Natural killer cell treated with Interleukin-12 subunit alpha and Interleukin-12 subunit beta and Interleukin-15 and Interleukin-18, amount 100 ng/mL, for 72 hours (primary cell): Measurements from ENCODE around the gene HSPA6. TPM values are rescaled to one million over a fixed set of nuclear protein-coding genes. Genes with fewer than 3 reads are reported as not detected.
"Not testable (repeated sequence)": the region's sequence is repeated elsewhere in the genome, so short reads cannot be mapped to it uniquely, and the experiment has no call there.

Experiments
- ATAC-seq, 2 donors: fragments of 150-1000 bp; cut with Tn5 transposase in 1 of 2; sonication (Bioruptor Pico), chemical (Tn5 transposase) in 1 of 2; 2 replicates each; pipeline ENCODE4 v1.10.0; 2021
- DNase-seq: peaks from one replicate; pipeline ENCODE4 v3.0.0; 2022; ENCODE audit warnings: low spot score
- H3K27ac Mint-ChIP-seq, 2 donors: 1 replicate in 1 of 2; 2 replicates in 1 of 2; pipeline ENCODE4 v1.8.0; 2022; ENCODE audit warnings: mixed read lengths in 2 of 2, mild to moderate bottlenecking in 1 of 2, moderate library complexity in 1 of 2
- H3K27me3 Mint-ChIP-seq, 2 donors: 1 replicate in 1 of 2; 2 replicates in 1 of 2; pipeline ENCODE4 v1.8.0; 2022; ENCODE audit warnings: mixed read lengths in 2 of 2
- H3K36me3 Mint-ChIP-seq: one replicate; pipeline ENCODE4 v1.8.0; 2022; ENCODE audit warnings: mixed read lengths
- H3K4me1 Mint-ChIP-seq, 2 donors: 1 replicate in 1 of 2; 2 replicates in 1 of 2; pipeline ENCODE4 v1.8.0; 2022; ENCODE audit warnings: low read depth in 2 of 2, mixed read lengths in 2 of 2, mild to moderate bottlenecking in 1 of 2
- H3K4me3 Mint-ChIP-seq: one replicate; pipeline ENCODE4 v1.8.0; 2022; ENCODE audit warnings: mixed read lengths
- H3K9me3 Mint-ChIP-seq: 2 replicates; pipeline ENCODE4 v1.8.0; 2022; ENCODE audit warnings: mixed read lengths
- total RNA-seq, 2 donors: library from RNA; stranded (reverse); gene quantifications; one replicate each; pipeline ENCODE4 v1.2.3, GENCODE V29; 2022

The HSPA6 gene
- total RNA-seq, 2 donors from 2014 or later, result 3.3 to 5.9 TPM

- not testable (repeated sequence) for DNase-seq
Measured at GRCh38 chr1:161512636-161513447, 11.5 kb upstream of the HSPA6 start.

GRCh38 chr1:161513448-161513780, 10.9 kb upstream of the HSPA6 start:
- not testable (repeated sequence) for ATAC-seq, H3K27me3 Mint-ChIP-seq, H3K36me3 Mint-ChIP-seq, H3K9me3 Mint-ChIP-seq, DNase-seq, H3K4me3 Mint-ChIP-seq
- Mint-ChIP-seq H3K27ac (peak overlapping the region in 1 of 2 donors; percentile 73), H3K4me1 (peaks cover 0 to 14% of the 10 kb centered on the region in 2 donors)

More at GRCh38 chr1:161512636-161513447, 11.5 kb upstream of the HSPA6 start:
- H3K27ac Mint-ChIP-seq, H3K4me3 Mint-ChIP-seq, H3K27me3 Mint-ChIP-seq, ATAC-seq, H3K9me3 Mint-ChIP-seq, H3K36me3 Mint-ChIP-seq: not testable (repeated sequence)
- H3K4me1 Mint-ChIP-seq, result peaks cover 0 to 14% of the 10 kb centered on the region in 2 donors

- not testable (repeated sequence) for DNase-seq, H3K27me3 Mint-ChIP-seq
- peak overlapping the region in 1 of 2 donors; percentile 73 for H3K27ac Mint-ChIP-seq
Measured at GRCh38 chr1:161513953-161514352, 10.4 kb upstream of the HSPA6 start.

GRCh38 chr1:161523041-161523816, 1.1 kb upstream of the HSPA6 start:
- H3K36me3 Mint-ChIP-seq, H3K27me3 Mint-ChIP-seq, H3K9me3 Mint-ChIP-seq, DNase-seq: not testable (repeated sequence)
- H3K27ac Mint-ChIP-seq, result peak overlapping the region; percentile 93 to 95
- peaks cover 14 to 17% of the 10 kb centered on the region in 2 donors for H3K4me1 Mint-ChIP-seq
- peak overlapping the region; percentile 73 for H3K4me3 Mint-ChIP-seq
- peak in 1 of 2 donors; percentile 0 for ATAC-seq

More at GRCh38 chr1:161513953-161514352, 10.4 kb upstream of the HSPA6 start:
- not testable (repeated sequence) for H3K9me3 Mint-ChIP-seq, H3K36me3 Mint-ChIP-seq, H3K4me3 Mint-ChIP-seq, ATAC-seq
- H3K4me1 Mint-ChIP-seq, result peaks cover 0 to 14% of the 10 kb centered on the region in 2 donors

GRCh38 chr1:161524742-161525291, 477 bp downstream of the HSPA6 start:
- Mint-ChIP-seq H3K4me1 (peaks cover 15 to 18% of the 10 kb centered on the region in 2 donors), H3K4me3 (peak overlapping the region; percentile 68), H3K27ac (peak overlapping the region in 1 of 2 donors; percentile 95)
- not testable (repeated sequence) for H3K27me3 Mint-ChIP-seq, DNase-seq, H3K9me3 Mint-ChIP-seq, H3K36me3 Mint-ChIP-seq
- ATAC-seq, result peak; percentile 61 to 69

GRCh38 chr1:161525321-161525720, 981 bp downstream of the HSPA6 start:
- H3K9me3 Mint-ChIP-seq, DNase-seq, ATAC-seq, H3K27me3 Mint-ChIP-seq, H3K36me3 Mint-ChIP-seq, H3K27ac Mint-ChIP-seq: not testable (repeated sequence)
- Mint-ChIP-seq H3K4me3 (peak overlapping the region; percentile 68), H3K4me1 (peaks cover 20 to 23% of the 10 kb centered on the region in 2 donors)

GRCh38 chr1:161525918-161526317, 1.6 kb downstream of the HSPA6 start:
- H3K36me3 Mint-ChIP-seq, H3K27ac Mint-ChIP-seq, H3K27me3 Mint-ChIP-seq, DNase-seq, ATAC-seq, H3K9me3 Mint-ChIP-seq, H3K4me3 Mint-ChIP-seq: not testable (repeated sequence)
- peaks cover 24 to 29% of the 10 kb centered on the region in 2 donors for H3K4me1 Mint-ChIP-seq

- H3K4me3 Mint-ChIP-seq, result not testable (repeated sequence)
Measured at GRCh38 chr1:161528550-161528949, 4.2 kb downstream of the HSPA6 start.

GRCh38 chr1:161529463-161530104, 5.2 kb downstream of the HSPA6 start:
- not testable (repeated sequence) for ATAC-seq, DNase-seq, H3K27me3 Mint-ChIP-seq, H3K9me3 Mint-ChIP-seq, H3K36me3 Mint-ChIP-seq
- H3K4me1 Mint-ChIP-seq, result peaks cover 33 to 36% of the 10 kb centered on the region in 2 donors
- H3K4me3 Mint-ChIP-seq, result peak overlapping the region; percentile 87
- H3K27ac Mint-ChIP-seq, result peak overlapping the region; percentile 99

More at GRCh38 chr1:161528550-161528949, 4.2 kb downstream of the HSPA6 start:
- not testable (repeated sequence) for H3K36me3 Mint-ChIP-seq, DNase-seq, ATAC-seq, H3K9me3 Mint-ChIP-seq, H3K27me3 Mint-ChIP-seq
- peaks cover 36 to 37% of the 10 kb centered on the region in 2 donors for H3K4me1 Mint-ChIP-seq
- peak overlapping the region in 1 of 2 donors; percentile 99 for H3K27ac Mint-ChIP-seq

GRCh38 chr1:161530158-161530557, 5.8 kb downstream of the HSPA6 start:
- Mint-ChIP-seq H3K4me3 (peak overlapping the region; percentile 87), H3K27ac (peak overlapping the region; percentile 99), H3K4me1 (peaks cover 33 to 36% of the 10 kb centered on the region in 2 donors)
- not testable (repeated sequence) for H3K36me3 Mint-ChIP-seq, H3K9me3 Mint-ChIP-seq, H3K27me3 Mint-ChIP-seq
- peak; percentile 70 to 71 for ATAC-seq
- DNase-seq, result peak; percentile 70

- peak; percentile 92 for DNase-seq
- Mint-ChIP-seq H3K4me1 (peaks cover 30 to 36% of the 10 kb centered on the region in 2 donors), H3K27ac (peak overlapping the region; percentile 99), H3K4me3 (peak overlapping the region; percentile 87)
- not testable (repeated sequence) for H3K36me3 Mint-ChIP-seq, H3K27me3 Mint-ChIP-seq, H3K9me3 Mint-ChIP-seq
- peak; percentile 91 to 92 for ATAC-seq
Measured at GRCh38 chr1:161530671-161531641, 6.6 kb downstream of the HSPA6 start.

GRCh38 chr1:161531986-161532643, 7.8 kb downstream of the HSPA6 start:
- Mint-ChIP-seq H3K9me3 (no peaks in the 10 kb centered on the region), H3K27me3 (no peaks in the 10 kb centered on the region), H3K36me3 (no peaks in the 10 kb centered on the region), H3K4me3 (peak overlapping the region; percentile 16), H3K4me1 (peaks cover 27 to 35% of the 10 kb centered on the region in 2 donors), H3K27ac (peak overlapping the region; percentile 61 to 99)
- no peak for ATAC-seq
- DNase-seq, result no peak
